Prostate gland (tissue), 2 donors: ENCODE data around the gene CORO7. TPM values are rescaled to one million over a fixed set of nuclear protein-coding genes. Genes with fewer than 3 reads are reported as not detected.

Source experiments
- DNase-seq: peaks from one replicate; pipeline ENCODE4 v3.0.0-alpha.2; 2019; ENCODE audit warnings: low spot score
- H3K27ac ChIP-seq, 2 donors: fragments of 200-600 bp; sonication (generic); 2 replicates each; pipeline ENCODE4 v1.5.1; 2017 to 2019
- H3K27me3 ChIP-seq: fragments of 200-600 bp; sonication (generic); replicated peaks from 2 replicates; pipeline ENCODE4 v1.5.1; 2019; ENCODE audit not compliant: insufficient read depth
- H3K36me3 ChIP-seq, 2 donors: fragments of 200-600 bp; sonication (generic); 1 replicate in 1 of 2; 2 replicates in 1 of 2; pipeline versions ENCODE4 v1.5.1 to v1.8.1; 2017 to 2019
- H3K4me1 ChIP-seq: fragments of 200-600 bp; sonication (generic); replicated peaks from 2 replicates; pipeline ENCODE4 v1.5.1; 2019
- H3K4me3 ChIP-seq, 2 donors: fragments of 200-600 bp; sonication (generic); 2 replicates each; pipeline ENCODE4 v1.5.1; 2017 to 2019
- H3K9me3 ChIP-seq: fragments of 200-600 bp; sonication (generic); 2 replicates; pipeline ENCODE4 v1.5.1; 2017
- CTCF ChIP-seq, 4 experiments: fragments of 200-600 bp in 2 of 4; fragments of 450-650 bp in 2 of 4; sonication (generic) in 2 of 4; IDR thresholded peaks; 1 replicate in 3 of 4; 2 replicates in 1 of 4; pipeline ENCODE4 v1.5.1; 2016 to 2019; ENCODE audit warnings: antibody characterized with exemption in 4 of 4, mild to moderate bottlenecking in 2 of 4, moderate library complexity in 2 of 4
- POLR2A ChIP-seq: fragments of 450-650 bp; IDR thresholded peaks from one replicate; pipeline ENCODE4 v1.6.1; 2016; ENCODE audit warnings: antibody characterized with exemption, mild to moderate bottlenecking
- POLR2AphosphoS5 ChIP-seq: sonication (generic); formaldehyde crosslinking; IDR thresholded peaks from one replicate; pipeline ENCODE4 v1.6.1; 2017; ENCODE audit warnings: antibody characterized with exemption
- WGBS: methylation state at CpG from one replicate; pipeline ENCODE4 v1.1.5; 2018; 5-methylcytosine and 5-hydroxymethylcytosine counted together
- intact Hi-C: fragments of 100-400 bp; cut with DNase I; formaldehyde crosslinking; loops from one replicate; pipeline ENCODE4 v1.14.2; 2022
- total RNA-seq, 2 donors: library from RNA; depleted of rRNA; stranded (reverse); fragments of >200 nt; gene quantifications; one replicate each; pipeline ENCODE4 v1.1.0, GENCODE V29; 2016

CORO7 gene
- total RNA-seq, 2 donors from 2014 or later: 24.1 to 122 TPM

- H3K9me3 ChIP-seq: no peaks in the 10 kb centered on the region
- H3K36me3 ChIP-seq: no peaks in the 10 kb centered on the region
- no peak overlapping the region for H3K4me3 ChIP-seq
- TF ChIP-seq CTCF (IDR thresholded peaks at IDR 0.05): no peak
- no peak for TF ChIP-seq POLR2AphosphoS5
- TF ChIP-seq POLR2A: no peak
- H3K27ac ChIP-seq: no peak overlapping the region
- intact Hi-C loops: no loop called here
- H3K4me1 ChIP-seq: no peaks in the 10 kb centered on the region
- WGBS: 88% methylated on average over 21 of the region's 21 CpGs
- no peaks in the 10 kb centered on the region for H3K27me3 ChIP-seq
- DNase-seq: no peak
Observed at GRCh38 chr16:4342866-4343744, 73.3 kb downstream of the CORO7 start.

DNA sequence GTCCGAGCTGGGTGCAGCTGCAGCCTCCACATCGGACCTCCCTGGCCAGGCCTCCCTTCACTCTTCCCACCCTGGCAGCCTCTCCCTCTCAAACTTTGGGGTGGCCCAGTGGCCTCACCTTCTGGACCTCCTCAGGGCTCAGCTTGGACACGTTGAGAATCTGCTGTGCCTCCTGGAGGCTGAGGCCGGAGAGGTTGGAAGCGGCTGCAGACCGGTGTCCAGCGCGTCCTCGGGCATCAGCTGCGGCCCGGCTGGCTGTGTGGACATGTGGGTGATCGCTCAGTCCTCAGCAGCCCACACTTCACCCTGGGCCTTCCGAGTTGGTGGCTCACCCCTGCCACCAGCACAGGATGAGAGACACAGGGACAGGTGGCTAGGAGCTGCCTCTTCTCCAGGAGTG lies 75.1 kb downstream of the CORO7 start:
- no peak overlapping the region for H3K27ac ChIP-seq
- intact Hi-C loops: no loop called here
- no peaks in the 10 kb centered on the region for H3K9me3 ChIP-seq
- no peak overlapping the region for H3K4me3 ChIP-seq
- TF ChIP-seq CTCF (IDR thresholded peaks at IDR 0.05) (no peak), POLR2A (no peak)
- 91% methylated on average over 13 of the region's 13 CpGs for WGBS
- no peaks in the 10 kb centered on the region for H3K36me3 ChIP-seq
- no peaks in the 10 kb centered on the region for H3K4me1 ChIP-seq
- no peak for DNase-seq
- H3K27me3 ChIP-seq: no peaks in the 10 kb centered on the region

- 66% methylated on average over 6 of the region's 6 CpGs for WGBS
- H3K27ac ChIP-seq: no peak overlapping the region
- no peaks in the 10 kb centered on the region for H3K36me3 ChIP-seq
- H3K9me3 ChIP-seq: no peaks in the 10 kb centered on the region
- intact Hi-C loops: no loop called here
- no peaks in the 10 kb centered on the region for H3K27me3 ChIP-seq
- H3K4me1 ChIP-seq: no peaks in the 10 kb centered on the region
- no peak overlapping the region for H3K4me3 ChIP-seq
- TF ChIP-seq CTCF (IDR thresholded peaks at IDR 0.05) (no peak), POLR2AphosphoS5 (no peak), POLR2A (no peak)
- no peak for DNase-seq
Observed at GRCh38 chr16:4340443-4340842, 76.0 kb downstream of the CORO7 start.

DNA sequence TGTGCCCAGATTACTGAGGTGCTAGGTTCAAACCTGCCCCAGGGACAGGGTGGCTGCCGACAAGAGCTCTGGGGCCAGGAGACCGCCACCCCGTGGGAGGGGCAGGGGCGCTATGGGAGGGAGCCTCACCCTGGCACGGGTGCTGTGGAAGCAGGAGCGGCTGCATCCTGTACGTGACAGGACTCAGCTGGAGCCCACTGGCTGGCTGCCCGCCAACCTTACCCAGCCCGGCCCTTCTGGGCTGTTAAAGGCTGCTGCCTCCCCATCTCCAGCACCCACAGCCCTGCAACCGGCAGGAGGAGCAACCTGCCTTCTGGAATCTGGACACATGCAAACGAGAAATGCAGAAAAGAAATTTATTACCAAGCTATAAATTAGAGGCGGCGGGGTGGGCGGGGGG lies 76.5 kb downstream of the CORO7 start:
- WGBS: 35% methylated on average over 13 of the region's 14 CpGs
- Histone ChIP-seq H3K4me1 (no peaks in the 10 kb centered on the region), H3K9me3 (no peaks in the 10 kb centered on the region), H3K36me3 (no peaks in the 10 kb centered on the region), H3K27ac (no peak overlapping the region), H3K4me3 (no peak overlapping the region), H3K27me3 (no peaks in the 10 kb centered on the region)
- no peak for DNase-seq
- no peak for TF ChIP-seq CTCF (IDR thresholded peaks at IDR 0.05)
- TF ChIP-seq POLR2A: no peak
- no peak for TF ChIP-seq POLR2AphosphoS5
- intact Hi-C loops: no loop called here

DNA sequence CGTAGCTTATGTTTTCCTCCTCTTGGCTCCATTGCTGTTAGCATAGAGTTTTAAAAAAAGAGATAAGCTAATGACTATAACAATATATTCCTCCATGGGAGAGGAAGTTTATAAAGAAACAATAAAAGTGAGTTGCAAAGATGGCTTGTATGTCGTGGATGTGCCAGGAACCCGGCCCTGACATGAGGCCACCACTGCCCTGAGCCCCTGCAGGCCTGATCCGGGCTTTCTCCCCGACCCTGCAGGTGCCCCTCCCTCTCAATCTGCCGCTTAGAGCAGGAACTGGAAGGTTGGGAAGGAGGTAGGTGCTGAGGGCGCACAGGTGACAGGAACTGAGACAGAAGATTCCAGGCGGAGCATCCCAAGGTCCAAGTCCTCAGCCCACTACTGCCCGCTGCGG lies 76.9 kb downstream of the CORO7 start:
- H3K4me1 ChIP-seq: no peaks in the 10 kb centered on the region
- intact Hi-C loops: no loop called here
- H3K27me3 ChIP-seq: no peaks in the 10 kb centered on the region
- TF ChIP-seq POLR2A (no peak), POLR2AphosphoS5 (no peak), CTCF (IDR thresholded peaks at IDR 0.05) (no peak)
- H3K27ac ChIP-seq: no peak overlapping the region
- H3K4me3 ChIP-seq: no peak overlapping the region
- 52% methylated on average over 10 of the region's 10 CpGs for WGBS
- H3K36me3 ChIP-seq: no peaks in the 10 kb centered on the region
- no peaks in the 10 kb centered on the region for H3K9me3 ChIP-seq
- no peak for DNase-seq
